GM12878 (cell line): ENCODE data around the gene FILIP1L. TPM values are rescaled to one million over a fixed set of nuclear protein-coding genes. Genes with fewer than 3 reads are reported as not detected.

Experiments
- BHLHE40 ChIP-seq, 2 experiments: fragments of 450-650 bp in 1 of 2; IDR thresholded peaks; 2 replicates each; pipeline ENCODE4 v1.6.1; 2011 to 2017; ENCODE audit warnings: low read depth in 2 of 2, borderline replicate concordance in 1 of 2, improper control_type of control experiment in 1 of 2, low read length in 1 of 2, mild to moderate bottlenecking in 1 of 2
- EED ChIP-seq: sonication (generic); IDR thresholded peaks from 2 replicates; pipeline ENCODE4 v1.6.1; 2016; ENCODE audit warnings: antibody characterized with exemption, low read depth
- ETV6 ChIP-seq, 2 experiments: fragments of 450-650 bp in 1 of 2; IDR thresholded peaks in 1 of 2; conservative IDR thresholded peaks in 1 of 2; 2 replicates each; pipeline ENCODE4 v1.6.1; 2014; ENCODE audit warnings: antibody characterized with exemption in 1 of 2, borderline replicate concordance in 1 of 2, low read depth in 1 of 2, mild to moderate bottlenecking in 1 of 2, moderate library complexity in 1 of 2
- MTA3 ChIP-seq: IDR thresholded peaks from 2 replicates; pipeline ENCODE4 v1.6.1; 2012; ENCODE audit warnings: low read length, inconsistent platforms, borderline replicate concordance
- MYC ChIP-seq: IDR thresholded peaks from 2 replicates; pipeline ENCODE4 v1.6.1; 2011; ENCODE audit warnings: mild to moderate bottlenecking, low read length, moderate library complexity, inconsistent platforms; ENCODE audit not compliant: insufficient read depth, insufficient replicate concordance, insufficient read length, severe bottlenecking
- NFIC ChIP-seq: IDR thresholded peaks from 2 replicates; pipeline ENCODE4 v1.6.1; 2012; ENCODE audit warnings: low read depth, mild to moderate bottlenecking, inconsistent platforms, low read length, moderate library complexity
- NFYA ChIP-seq: IDR thresholded peaks from 2 replicates; pipeline ENCODE4 v1.6.1; 2011; ENCODE audit warnings: low read depth, mild to moderate bottlenecking, low read length, improper control_type of control experiment, borderline replicate concordance
- STAT1 ChIP-seq: fragments of 450-650 bp; conservative IDR thresholded peaks from 2 replicates; pipeline ENCODE4 v1.6.1; 2014; ENCODE audit warnings: antibody characterized with exemption, mild to moderate bottlenecking
- SUZ12 ChIP-seq: fragments of 200-600 bp; sonication (generic); IDR thresholded peaks from one replicate; pipeline ENCODE4 v1.6.1; 2018; ENCODE audit warnings: antibody characterized with exemption, mild to moderate bottlenecking; ENCODE audit not compliant: unreplicated experiment
- polyA plus RNA-seq, 11 experiments: library from polyadenylated mRNA; depleted of rRNA in 4 of 11; unstranded in 6 of 11; stranded (reverse) in 5 of 11; fragments of >200 nt; fragmentation: Nextera tagmentation in 4 of 11; fragmentation: Illumina TruSeq in 1 of 11; extraction: Ambion mirVana in 4 of 11; extraction: Trizol in 1 of 11; gene quantifications; 1 replicate in 1 of 11; 2 replicates in 10 of 11; pipeline versions ENCODE4 v1.2.1 to v1.2.3, GENCODE V29; 2011 to 2016; ENCODE audit warnings: inconsistent platforms in 2 of 11, missing spikeins in 2 of 11, low read depth in 1 of 11
- total RNA-seq, 4 experiments: library from RNA; depleted of rRNA in 3 of 4; stranded (reverse); fragments of >200 nt in 3 of 4; fragmentation: Illumina TruSeq in 1 of 4; extraction: Trizol in 1 of 4; gene quantifications; 2 replicates each; pipeline versions ENCODE4 v1.2.1 to v1.2.3, GENCODE V29; 2013 to 2021
- TF ChIP-seq, protein P1 (sequence below): fragments of 150-350 bp; IDR thresholded peaks from 2 replicates; pipeline ENCODE4 v1.6.1; 2014; ENCODE audit warnings: mild to moderate bottlenecking, low read depth, low read length
- TF ChIP-seq, protein P2 (sequence below): IDR thresholded peaks from 2 replicates; pipeline ENCODE4 v1.6.1; 2011; ENCODE audit warnings: borderline replicate concordance, low read depth, mild to moderate bottlenecking, moderate library complexity, low read length; ENCODE audit not compliant: insufficient read depth, poor library complexity, severe bottlenecking
- TF ChIP-seq, protein P3 (sequence below): IDR thresholded peaks from 2 replicates; pipeline ENCODE4 v1.6.1; 2011; ENCODE audit warnings: mild to moderate bottlenecking, low read depth, low read length, moderate library complexity; ENCODE audit not compliant: insufficient replicate concordance

Gene FILIP1L
- total and polyA plus RNA-seq, 10 of the 15 experiments (the other 5 are each of a cell fraction or from before 2014, with no cell fraction given) = 0.24 to 6.1 (median 3.5) TPM

DNA sequence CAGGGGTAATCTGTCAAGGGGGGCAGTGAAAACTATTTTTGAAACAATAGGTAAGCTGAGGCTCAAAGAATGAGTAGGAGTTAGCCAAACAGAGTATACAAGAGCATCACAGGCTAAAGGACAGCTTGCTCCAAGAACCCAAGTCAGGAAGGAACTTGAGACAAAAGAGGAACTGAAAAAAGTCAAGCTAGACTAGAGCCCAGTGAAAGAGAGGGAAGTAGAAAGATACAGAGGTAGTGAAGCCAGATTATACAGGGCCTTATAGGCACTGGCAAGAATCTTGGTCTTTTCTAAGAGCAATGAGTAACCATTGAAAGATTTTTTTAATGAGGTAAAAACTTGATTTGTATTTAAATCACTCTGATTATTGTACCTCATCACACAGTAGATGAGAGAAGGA is 69.9 kb downstream of the FILIP1L start (continued):
- TF ChIP-seq, protein P1, sequence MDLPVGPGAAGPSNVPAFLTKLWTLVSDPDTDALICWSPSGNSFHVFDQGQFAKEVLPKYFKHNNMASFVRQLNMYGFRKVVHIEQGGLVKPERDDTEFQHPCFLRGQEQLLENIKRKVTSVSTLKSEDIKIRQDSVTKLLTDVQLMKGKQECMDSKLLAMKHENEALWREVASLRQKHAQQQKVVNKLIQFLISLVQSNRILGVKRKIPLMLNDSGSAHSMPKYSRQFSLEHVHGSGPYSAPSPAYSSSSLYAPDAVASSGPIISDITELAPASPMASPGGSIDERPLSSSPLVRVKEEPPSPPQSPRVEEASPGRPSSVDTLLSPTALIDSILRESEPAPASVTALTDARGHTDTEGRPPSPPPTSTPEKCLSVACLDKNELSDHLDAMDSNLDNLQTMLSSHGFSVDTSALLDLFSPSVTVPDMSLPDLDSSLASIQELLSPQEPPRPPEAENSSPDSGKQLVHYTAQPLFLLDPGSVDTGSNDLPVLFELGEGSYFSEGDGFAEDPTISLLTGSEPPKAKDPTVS = no peak
- TF ChIP-seq NFYA = no peak
- no peak for TF ChIP-seq BHLHE40 (IDR thresholded peaks at IDR 0.05; ENCODE audit: borderline replicate concordance in 1 of 2, low read depth in 2 of 2, low read length in 1 of 2)
- TF ChIP-seq, protein P2, sequence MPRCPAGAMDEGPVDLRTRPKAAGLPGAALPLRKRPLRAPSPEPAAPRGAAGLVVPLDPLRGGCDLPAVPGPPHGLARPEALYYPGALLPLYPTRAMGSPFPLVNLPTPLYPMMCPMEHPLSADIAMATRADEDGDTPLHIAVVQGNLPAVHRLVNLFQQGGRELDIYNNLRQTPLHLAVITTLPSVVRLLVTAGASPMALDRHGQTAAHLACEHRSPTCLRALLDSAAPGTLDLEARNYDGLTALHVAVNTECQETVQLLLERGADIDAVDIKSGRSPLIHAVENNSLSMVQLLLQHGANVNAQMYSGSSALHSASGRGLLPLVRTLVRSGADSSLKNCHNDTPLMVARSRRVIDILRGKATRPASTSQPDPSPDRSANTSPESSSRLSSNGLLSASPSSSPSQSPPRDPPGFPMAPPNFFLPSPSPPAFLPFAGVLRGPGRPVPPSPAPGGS = no peak
- no peak for TF ChIP-seq MYC
- TF ChIP-seq STAT1 = no peak
- no peak for TF ChIP-seq SUZ12
- TF ChIP-seq ETV6 (conservative IDR thresholded peaks at IDR 0.05 in 1 of 2, IDR thresholded peaks at IDR 0.05 in 1 of 2; ENCODE audit: borderline replicate concordance in 1 of 2, low read depth in 1 of 2) = peak in 1 of 2 experiments; percentile 87; a peak in 2 of 4 replicates
- TF ChIP-seq EED = peak; percentile 71
- no peak for TF ChIP-seq MTA3
- TF ChIP-seq NFIC = peak; percentile 69
- TF ChIP-seq, protein P3, sequence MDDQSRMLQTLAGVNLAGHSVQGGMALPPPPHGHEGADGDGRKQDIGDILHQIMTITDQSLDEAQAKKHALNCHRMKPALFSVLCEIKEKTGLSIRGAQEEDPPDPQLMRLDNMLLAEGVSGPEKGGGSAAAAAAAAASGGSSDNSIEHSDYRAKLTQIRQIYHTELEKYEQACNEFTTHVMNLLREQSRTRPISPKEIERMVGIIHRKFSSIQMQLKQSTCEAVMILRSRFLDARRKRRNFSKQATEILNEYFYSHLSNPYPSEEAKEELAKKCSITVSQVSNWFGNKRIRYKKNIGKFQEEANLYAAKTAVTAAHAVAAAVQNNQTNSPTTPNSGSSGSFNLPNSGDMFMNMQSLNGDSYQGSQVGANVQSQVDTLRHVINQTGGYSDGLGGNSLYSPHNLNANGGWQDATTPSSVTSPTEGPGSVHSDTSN = no peak
